Activated naive CD4-positive, alpha-beta T cell treated with anti-CD3 and anti-CD28 coated beads for 36 hours (primary cell): ENCODE results near the gene ST3GAL3. TPM values are rescaled to one million over a fixed set of nuclear protein-coding genes. Genes with fewer than 3 reads are reported as not detected.

ENCODE experiments used
- microRNA-seq: library from miRNA; unstranded; fragments of <30 nt; microRNA quantifications from one replicate; pipeline ENCODE4 v1.2.0, GENCODE V29; 2022; ENCODE audit warnings: borderline microRNAs expressed, borderline replicate concordance
- total RNA-seq, 2 experiments: library from RNA; stranded (reverse); gene quantifications; one replicate each; pipeline ENCODE4 v1.2.3, GENCODE V29; 2021

ST3GAL3 gene
- total RNA-seq, 2 experiments from 2014 or later = 14.2 to 17.8 TPM

Small RNA genes within 50 kb of the gene (microRNA-seq; reads per million reads assigned to microRNA genes)
- gene MIR6079 = not detected

Other genes starting within 250 kb of the ST3GAL3 start
- 1 to 10 TPM; 1.0 to 2.3 TPM for gene PTPRF, start 176.7 kb upstream of the ST3GAL3 start, total RNA-seq
- gene KDM4A, start 57.4 kb upstream of the ST3GAL3 start, total RNA-seq = 10 to 100 TPM; 41.5 to 42.0 TPM
- not detected for gene ARTN, start 226.3 kb downstream of the ST3GAL3 start, total RNA-seq
- gene IPO13, start 239.4 kb downstream of the ST3GAL3 start, total RNA-seq = 10 to 100 TPM in 1 of 2 experiments, 1 to 10 TPM in 1; 8.0 to 12.4 TPM